HFF-Myc (cell line): ENCODE results near the gene ARHGAP15.

Experiments
- DNase-seq: peaks from one replicate; pipeline ENCODE4 v3.0.0-alpha.2; 2011; ENCODE audit warnings: low read depth; ENCODE audit errors: extremely low read depth
- H3K4me3 ChIP-seq: replicated peaks from 2 replicates; pipeline ENCODE4 v1.5.1; 2011; ENCODE audit warnings: low read depth, mild to moderate bottlenecking, control low read depth, low read length
- TF ChIP-seq, protein P1 (sequence below): IDR thresholded peaks from 2 replicates; pipeline ENCODE4 v1.5.1; 2012; ENCODE audit warnings: mild to moderate bottlenecking, low read depth, low read length, control low read depth; ENCODE audit errors: missing control alignments

ARHGAP15 gene

DNA sequence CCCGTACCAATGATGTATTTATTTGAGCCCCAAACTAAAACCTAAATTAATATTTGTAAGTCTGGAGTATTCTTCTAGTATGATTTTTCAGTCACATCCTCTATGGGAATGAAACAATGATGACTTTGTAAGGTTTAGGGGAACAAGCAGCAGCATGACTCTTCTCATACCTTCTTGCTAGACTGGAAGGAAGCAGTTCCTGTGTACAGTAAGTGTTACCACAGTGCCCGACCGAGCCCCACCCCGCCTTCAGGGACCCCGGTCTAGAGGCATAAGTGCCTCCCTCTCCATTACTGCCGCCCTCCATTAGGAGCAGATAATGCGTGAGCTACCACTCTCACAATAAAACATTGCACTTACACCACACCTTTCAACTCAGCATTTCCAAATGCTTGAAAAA lies 599.3 kb downstream of the ARHGAP15 start:
- no peak for DNase-seq
- no peak overlapping the region for H3K4me3 ChIP-seq
- TF ChIP-seq, protein P1, sequence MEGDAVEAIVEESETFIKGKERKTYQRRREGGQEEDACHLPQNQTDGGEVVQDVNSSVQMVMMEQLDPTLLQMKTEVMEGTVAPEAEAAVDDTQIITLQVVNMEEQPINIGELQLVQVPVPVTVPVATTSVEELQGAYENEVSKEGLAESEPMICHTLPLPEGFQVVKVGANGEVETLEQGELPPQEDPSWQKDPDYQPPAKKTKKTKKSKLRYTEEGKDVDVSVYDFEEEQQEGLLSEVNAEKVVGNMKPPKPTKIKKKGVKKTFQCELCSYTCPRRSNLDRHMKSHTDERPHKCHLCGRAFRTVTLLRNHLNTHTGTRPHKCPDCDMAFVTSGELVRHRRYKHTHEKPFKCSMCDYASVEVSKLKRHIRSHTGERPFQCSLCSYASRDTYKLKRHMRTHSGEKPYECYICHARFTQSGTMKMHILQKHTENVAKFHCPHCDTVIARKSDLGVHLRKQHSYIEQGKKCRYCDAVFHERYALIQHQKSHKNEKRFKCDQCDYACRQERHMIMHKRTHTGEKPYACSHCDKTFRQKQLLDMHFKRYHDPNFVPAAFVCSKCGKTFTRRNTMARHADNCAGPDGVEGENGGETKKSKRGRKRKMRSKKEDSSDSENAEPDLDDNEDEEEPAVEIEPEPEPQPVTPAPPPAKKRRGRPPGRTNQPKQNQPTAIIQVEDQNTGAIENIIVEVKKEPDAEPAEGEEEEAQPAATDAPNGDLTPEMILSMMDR, result no peak

DNA sequence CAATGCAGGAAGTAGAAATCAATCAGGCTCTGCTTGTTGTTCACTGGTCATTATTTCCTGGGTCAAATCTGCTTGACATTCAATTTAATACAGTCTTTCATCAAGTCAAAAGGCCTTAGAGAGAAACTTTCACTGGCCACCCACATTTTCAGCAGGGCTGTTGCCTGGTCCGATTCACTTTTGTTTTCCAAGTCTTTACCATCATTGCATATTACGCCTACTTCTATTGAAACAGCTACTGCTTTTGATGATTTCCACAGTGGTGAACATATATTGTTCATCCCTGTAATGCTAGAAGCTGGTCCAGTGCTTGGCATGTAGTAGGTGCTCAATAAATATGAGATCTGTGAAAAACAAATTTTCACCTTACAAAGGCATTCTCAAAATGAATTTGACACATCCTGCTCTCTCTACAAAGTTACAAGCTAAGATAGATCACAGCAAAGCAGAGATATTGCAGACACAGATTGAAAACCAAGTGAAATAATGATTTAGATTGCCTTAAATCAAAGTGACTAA lies 600.1 kb downstream of the ARHGAP15 start:
- TF ChIP-seq, protein P1, result no peak
- DNase-seq, result no peak
- H3K4me3 ChIP-seq, result no peak overlapping the region

- no peak overlapping the region for H3K4me3 ChIP-seq
- TF ChIP-seq, protein P1, result no peak
- DNase-seq, result no peak
These were observed 601.1 kb downstream of the ARHGAP15 start for GRCh38 chr2:143730155-143730952.

DNA sequence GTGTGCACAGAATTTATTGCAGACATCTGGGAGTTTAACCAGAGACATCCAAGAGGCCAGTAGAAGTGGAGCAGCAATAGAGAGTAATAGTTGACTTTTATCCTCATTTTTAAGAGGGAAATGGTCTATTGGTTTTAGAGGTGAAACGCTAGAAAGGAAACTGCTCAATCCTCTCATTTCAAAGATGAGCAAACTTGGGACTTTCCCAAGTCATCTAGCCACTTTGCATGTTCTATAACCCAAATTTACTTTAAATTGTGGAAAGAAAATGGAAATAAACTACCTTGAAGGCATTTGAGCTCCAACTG lies 601.7 kb downstream of the ARHGAP15 start:
- no peak overlapping the region for H3K4me3 ChIP-seq
- TF ChIP-seq, protein P1, result no peak
- no peak for DNase-seq

DNA sequence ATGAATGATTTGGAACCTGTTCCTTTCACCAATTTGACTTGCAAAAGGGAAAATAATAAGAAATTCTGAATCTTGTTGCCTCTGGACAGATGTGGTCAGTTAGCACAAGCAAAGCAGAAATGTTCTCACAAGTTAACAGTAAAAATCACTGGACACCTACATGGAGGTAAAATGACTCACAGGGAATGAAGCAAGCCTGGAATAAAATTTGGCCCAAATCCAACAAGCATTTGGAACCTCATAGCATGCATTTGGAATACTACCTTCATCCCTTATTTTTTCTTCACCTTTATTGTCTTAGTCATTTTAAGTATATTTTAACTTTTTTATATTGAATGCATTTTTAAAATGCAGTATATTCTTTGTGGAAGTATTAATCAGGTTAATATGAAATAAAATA lies 602.9 kb downstream of the ARHGAP15 start:
- TF ChIP-seq, protein P1, result no peak
- H3K4me3 ChIP-seq, result no peak overlapping the region
- DNase-seq, result no peak

DNA sequence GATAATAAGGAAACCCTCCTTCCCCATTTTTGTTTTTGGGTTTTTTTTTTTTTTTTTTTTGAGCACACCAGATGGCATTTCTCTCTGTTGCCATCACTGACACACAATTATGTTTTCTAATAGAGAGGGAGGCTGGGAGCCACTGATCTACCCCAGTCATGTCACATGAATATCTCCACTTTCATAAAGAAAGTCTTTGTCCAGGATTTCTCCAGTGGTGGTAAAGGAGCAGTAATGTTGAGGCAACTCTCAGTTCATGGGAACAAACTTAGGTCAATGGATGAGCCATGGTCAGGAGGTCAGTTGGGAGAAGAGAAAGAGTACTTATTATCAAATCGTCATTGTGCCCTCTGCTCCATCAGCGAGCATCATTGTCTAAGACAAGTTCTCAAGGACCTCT lies 603.7 kb downstream of the ARHGAP15 start:
- no peak overlapping the region for H3K4me3 ChIP-seq
- no peak for DNase-seq
- TF ChIP-seq, protein P1, result no peak
